ENCODE measurements around the gene HCRTR1. TPM values are rescaled to one million over a fixed set of nuclear protein-coding genes. Genes with fewer than 3 reads are reported as not detected.

The HCRTR1 gene
- total and polyA plus RNA-seq, 10 donors: 0.06 TPM; not detected in 9

DNA sequence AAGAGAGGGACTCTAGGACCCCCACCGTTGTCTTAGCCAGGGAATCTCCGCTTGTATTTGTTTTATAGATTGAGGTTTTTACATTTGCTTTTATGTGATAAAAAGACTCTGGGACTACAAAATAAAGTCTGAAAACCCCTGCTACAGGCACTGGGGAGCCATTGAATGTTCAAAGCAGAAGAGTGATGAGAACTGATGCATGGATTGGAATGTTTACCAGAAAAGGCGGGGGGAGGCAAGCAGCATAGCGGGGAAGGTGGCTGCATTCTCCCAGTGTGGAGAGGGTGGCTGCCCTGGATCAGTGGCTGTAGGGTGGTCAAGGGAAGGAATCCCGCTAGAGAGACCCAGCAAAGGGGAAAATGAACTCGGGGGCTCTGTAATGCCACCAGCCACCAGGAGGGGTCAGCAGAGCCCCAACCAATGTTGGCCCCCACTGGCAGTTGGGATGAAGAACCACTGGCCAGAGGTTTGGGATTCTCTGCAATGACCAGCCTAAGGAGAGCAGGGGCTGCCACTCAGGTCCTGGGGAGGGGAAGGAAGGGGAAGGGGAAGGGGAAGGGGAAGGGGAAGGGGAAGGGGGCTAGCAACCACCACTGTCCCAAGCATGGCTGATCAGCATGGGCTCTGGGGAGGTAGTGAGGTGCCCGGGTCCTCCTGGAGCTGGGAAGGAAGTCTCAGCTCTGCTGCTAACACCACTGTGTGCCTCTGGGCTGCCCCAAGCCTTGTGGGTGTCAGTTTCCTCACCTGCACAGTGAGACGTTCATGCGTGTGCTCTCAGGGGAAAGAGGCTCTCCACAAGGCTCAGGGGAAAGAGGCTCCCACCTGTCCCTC is 46.3 kb downstream of the HCRTR1 start:
- H3K9me3 ChIP-seq: no peaks in the 10 kb centered on the region
- H3K4me3 ChIP-seq: no peak overlapping the region
- no peaks in the 10 kb centered on the region for H3K36me3 ChIP-seq
- TF ChIP-seq POLR2A (IDR thresholded peaks at IDR 0.05) (no peak), POLR2AphosphoS5 (IDR thresholded peaks at IDR 0.05) (peak in 1 of 3 donors; percentile 17)
- TF ChIP-seq, protein P1, sequence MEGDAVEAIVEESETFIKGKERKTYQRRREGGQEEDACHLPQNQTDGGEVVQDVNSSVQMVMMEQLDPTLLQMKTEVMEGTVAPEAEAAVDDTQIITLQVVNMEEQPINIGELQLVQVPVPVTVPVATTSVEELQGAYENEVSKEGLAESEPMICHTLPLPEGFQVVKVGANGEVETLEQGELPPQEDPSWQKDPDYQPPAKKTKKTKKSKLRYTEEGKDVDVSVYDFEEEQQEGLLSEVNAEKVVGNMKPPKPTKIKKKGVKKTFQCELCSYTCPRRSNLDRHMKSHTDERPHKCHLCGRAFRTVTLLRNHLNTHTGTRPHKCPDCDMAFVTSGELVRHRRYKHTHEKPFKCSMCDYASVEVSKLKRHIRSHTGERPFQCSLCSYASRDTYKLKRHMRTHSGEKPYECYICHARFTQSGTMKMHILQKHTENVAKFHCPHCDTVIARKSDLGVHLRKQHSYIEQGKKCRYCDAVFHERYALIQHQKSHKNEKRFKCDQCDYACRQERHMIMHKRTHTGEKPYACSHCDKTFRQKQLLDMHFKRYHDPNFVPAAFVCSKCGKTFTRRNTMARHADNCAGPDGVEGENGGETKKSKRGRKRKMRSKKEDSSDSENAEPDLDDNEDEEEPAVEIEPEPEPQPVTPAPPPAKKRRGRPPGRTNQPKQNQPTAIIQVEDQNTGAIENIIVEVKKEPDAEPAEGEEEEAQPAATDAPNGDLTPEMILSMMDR (IDR thresholded peaks at IDR 0.05 in 8 of 11, conservative IDR thresholded peaks at IDR 0.05 in 3 of 11): peak; percentile 72 to 98 (median 93)
- H3K27ac ChIP-seq: no peak overlapping the region
- peak; percentile 83 for DNase-seq
- peaks cover 0 to 23% (median 0%) of the 10 kb centered on the region in 6 donors for H3K4me1 ChIP-seq
- intact Hi-C loops (cut with DNase I; ENCODE audit: low total_unique reads): loop anchor here (2.0 to 10.0 kb wide), 2 partner anchors 51 to 125 kb away; no protein-coding TSS in a partner anchor
- peaks cover 0 to 15% (median 0%) of the 10 kb centered on the region in 7 donors for H3K27me3 ChIP-seq (replicated peaks in 1 of 7)
- 19 to 44% (median 33%) methylated on average over 6 to 9 of the region's 9 CpGs for WGBS, 5 donors

DNA sequence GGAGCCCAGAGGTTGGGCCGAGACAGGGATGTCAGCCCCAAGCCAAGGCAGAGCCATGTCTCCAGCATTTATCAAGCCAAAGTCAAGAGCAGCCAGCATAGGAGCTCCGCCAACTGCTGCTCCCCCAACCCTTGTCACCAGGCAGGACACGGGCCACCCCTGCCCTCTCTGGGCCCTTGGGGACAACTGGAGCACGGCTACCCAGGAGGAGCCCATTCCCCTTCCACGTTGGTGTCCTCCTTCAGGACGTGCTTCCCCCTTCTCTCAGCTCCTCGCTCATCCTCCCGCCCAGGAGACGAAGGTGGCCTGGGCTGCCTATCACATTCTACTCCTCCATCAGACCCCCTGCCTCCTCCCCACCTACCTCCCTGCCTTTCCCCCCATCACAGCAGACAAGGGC is 47.0 kb downstream of the HCRTR1 start:
- no peak for DNase-seq
- 81 to 88% (median 85%) methylated on average over 9 of the region's 9 CpGs for WGBS, 5 donors
- intact Hi-C loops (cut with DNase I; ENCODE audit: low total_unique reads): loop anchor here (2.0 to 10.0 kb wide), 2 partner anchors 50 to 124 kb away; no protein-coding TSS in a partner anchor
- Histone ChIP-seq H3K4me1 (peaks cover 0 to 22% (median 4%) of the 10 kb centered on the region in 6 donors), H3K27ac (no peak overlapping the region), H3K9me3 (no peaks in the 10 kb centered on the region), H3K27me3 (replicated peaks in 1 of 7) (peaks cover 0 to 22% (median under 1%) of the 10 kb centered on the region in 7 donors), H3K4me3 (no peak overlapping the region), H3K36me3 (no peaks in the 10 kb centered on the region)
- TF ChIP-seq POLR2A (IDR thresholded peaks at IDR 0.05): no peak
- no peak for TF ChIP-seq POLR2AphosphoS5 (IDR thresholded peaks at IDR 0.05)
- TF ChIP-seq, protein P1 (IDR thresholded peaks at IDR 0.05 in 8 of 11, conservative IDR thresholded peaks at IDR 0.05 in 3 of 11): no peak

DNA sequence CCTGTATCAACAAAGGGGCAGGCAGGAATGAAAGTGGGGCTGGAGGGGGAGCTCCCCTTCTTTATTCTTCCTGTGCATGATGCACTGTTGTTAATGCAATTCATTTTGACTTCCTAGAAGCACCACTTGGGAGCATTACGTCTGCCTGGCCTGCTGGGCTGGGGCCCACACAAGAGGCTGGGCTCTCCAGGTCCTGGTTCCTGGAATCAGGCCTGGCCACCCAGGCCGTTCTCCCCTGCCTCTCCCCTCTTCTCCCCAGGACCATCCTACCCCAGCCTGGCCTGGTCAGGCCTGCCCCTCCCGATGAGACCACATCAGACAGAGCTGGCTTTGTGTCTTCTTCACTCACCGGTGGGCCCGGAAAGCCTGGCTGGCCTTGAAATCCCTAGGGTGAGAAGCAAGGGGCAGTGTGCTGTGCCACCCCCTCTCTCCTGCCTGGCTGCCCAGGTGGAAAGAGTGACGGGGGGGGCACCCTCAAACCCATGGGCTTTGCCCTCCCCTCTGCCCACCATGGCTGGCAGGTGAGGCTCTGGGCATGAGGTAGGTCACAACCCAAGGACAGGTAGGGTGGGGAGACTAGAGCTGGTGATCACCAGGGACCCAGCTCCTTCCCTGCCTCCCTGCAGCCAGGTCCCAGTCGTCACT is 47.9 kb downstream of the HCRTR1 start:
- DNase-seq: no peak
- H3K4me1 ChIP-seq: peaks cover 8 to 30% (median 12%) of the 10 kb centered on the region in 6 donors
- intact Hi-C loops (cut with DNase I; ENCODE audit: low total_unique reads): loop anchor here (2.0 to 10.0 kb wide), 2 partner anchors 49 to 123 kb away; no protein-coding TSS in a partner anchor
- no peak overlapping the region for H3K27ac ChIP-seq
- H3K4me3 ChIP-seq: no peak overlapping the region
- H3K36me3 ChIP-seq: no peaks in the 10 kb centered on the region
- TF ChIP-seq, protein P1 (IDR thresholded peaks at IDR 0.05 in 8 of 11, conservative IDR thresholded peaks at IDR 0.05 in 3 of 11): no peak
- TF ChIP-seq POLR2AphosphoS5 (IDR thresholded peaks at IDR 0.05): no peak
- no peak for TF ChIP-seq POLR2A (IDR thresholded peaks at IDR 0.05)
- 70 to 87% (median 71%) methylated on average over 3 to 7 of the region's 7 CpGs for WGBS, 5 donors
- H3K9me3 ChIP-seq: no peaks in the 10 kb centered on the region
- H3K27me3 ChIP-seq (replicated peaks in 1 of 7): peaks cover 0 to 31% (median 5%) of the 10 kb centered on the region in 7 donors

All from spleen (tissue), 11 donors.